SK-N-SH treated with all-trans-retinoic acid at 6 μM for 48 hours (cell line): Measurements from ENCODE around the gene HMBS.
A peak's percentile ranks its signal among the peaks of the same experiment; 100 is the strongest.

Source experiments
- ATAC-seq: fragments of 200-7000 bp; cut with Tn5 transposase; 3 replicates; pipeline ENCODE4 v1.9.1; 2020; ENCODE audit warnings: mild to moderate bottlenecking, moderate library complexity
- CREB5 ChIP-seq: fragments of 250-450 bp; sonication (Bioruptor Pico); IDR thresholded peaks from 2 replicates; pipeline ENCODE4 v1.5.1; 2020; ENCODE audit warnings: low read depth, mild to moderate bottlenecking, moderate library complexity
- CSDC2 ChIP-seq: fragments of 250-450 bp; sonication (Bioruptor Pico); IDR thresholded peaks from 2 replicates; pipeline ENCODE4 v1.5.0; 2020; ENCODE audit warnings: mild to moderate bottlenecking, moderate library complexity
- ESRRG ChIP-seq: fragments of 250-450 bp; sonication (Bioruptor Pico); IDR thresholded peaks from 2 replicates; pipeline ENCODE4 v1.6.1; 2021; ENCODE audit warnings: mild to moderate bottlenecking
- GLIS3 ChIP-seq: fragments of 250-450 bp; sonication (Bioruptor Pico); IDR thresholded peaks from 2 replicates; pipeline ENCODE4 v1.5.0; 2020; ENCODE audit warnings: mild to moderate bottlenecking, moderate library complexity
- ISL1 ChIP-seq: fragments of 250-450 bp; sonication (Bioruptor Pico); IDR thresholded peaks from 2 replicates; pipeline ENCODE4 v2.1.2; 2022; ENCODE audit warnings: mild to moderate bottlenecking, moderate library complexity
- OSR1 ChIP-seq: fragments of 250-450 bp; sonication (Bioruptor Pico); IDR thresholded peaks from 2 replicates; pipeline ENCODE4 v1.8.0; 2022; ENCODE audit warnings: moderate library complexity, mild to moderate bottlenecking, inconsistent platforms
- PATZ1 ChIP-seq: fragments of 250-450 bp; sonication (Bioruptor Pico); IDR thresholded peaks from 2 replicates; pipeline ENCODE4 v1.8.0; 2020; ENCODE audit warnings: mild to moderate bottlenecking, moderate library complexity, borderline replicate concordance
- PPARA ChIP-seq: fragments of 250-450 bp; sonication (Bioruptor Pico); IDR thresholded peaks from 2 replicates; pipeline ENCODE4 v1.5.0; 2020; ENCODE audit warnings: mild to moderate bottlenecking, borderline replicate concordance
- RARB ChIP-seq: fragments of 250-450 bp; sonication (Bioruptor Pico); IDR thresholded peaks from 2 replicates; pipeline ENCODE4 v1.8.0; 2021; ENCODE audit warnings: mild to moderate bottlenecking, moderate library complexity
- SNAI2 ChIP-seq: fragments of 250-450 bp; sonication (Bioruptor Pico); IDR thresholded peaks from 2 replicates; pipeline ENCODE4 v1.5.0; 2020; ENCODE audit warnings: mild to moderate bottlenecking, moderate library complexity
- TOX ChIP-seq: fragments of 250-450 bp; sonication (Bioruptor Pico); IDR thresholded peaks from 2 replicates; pipeline ENCODE4 v1.8.0; 2021; ENCODE audit warnings: mild to moderate bottlenecking, moderate library complexity, borderline replicate concordance
- TSHZ2 ChIP-seq: fragments of 250-450 bp; sonication (Bioruptor Pico); IDR thresholded peaks from 2 replicates; pipeline ENCODE4 v1.5.0; 2020; ENCODE audit warnings: mild to moderate bottlenecking, moderate library complexity
- ZC3H10 ChIP-seq: fragments of 250-450 bp; sonication (Bioruptor Pico); IDR thresholded peaks from 2 replicates; pipeline ENCODE4 v1.5.1; 2021; ENCODE audit warnings: mild to moderate bottlenecking, moderate library complexity
- ZFP3 ChIP-seq: fragments of 250-450 bp; sonication (Bioruptor Pico); IDR thresholded peaks from 2 replicates; pipeline ENCODE4 v1.5.0; 2020; ENCODE audit warnings: mild to moderate bottlenecking, moderate library complexity
- ZFP30 ChIP-seq: fragments of 450-650 bp; formaldehyde crosslinking; IDR thresholded peaks from 2 replicates; pipeline ENCODE4 v1.5.0; 2022; ENCODE audit warnings: mild to moderate bottlenecking, moderate library complexity
- ZNF565 ChIP-seq: fragments of 450-650 bp; formaldehyde crosslinking; conservative IDR thresholded peaks from 2 replicates; pipeline ENCODE4 v1.5.0; 2020; ENCODE audit warnings: low read depth, mild to moderate bottlenecking, moderate library complexity
- ZNF70 ChIP-seq: fragments of 450-650 bp; formaldehyde crosslinking; IDR thresholded peaks from 2 replicates; pipeline ENCODE4 v1.5.0; 2020; ENCODE audit warnings: mild to moderate bottlenecking, moderate library complexity
- ZNF8 ChIP-seq: fragments of 450-650 bp; formaldehyde crosslinking; IDR thresholded peaks from 2 replicates; pipeline ENCODE4 v1.5.0; 2020; ENCODE audit warnings: mild to moderate bottlenecking, moderate library complexity
- TF ChIP-seq, protein P1 (sequence below): fragments of 250-450 bp; sonication (Bioruptor Pico); IDR thresholded peaks from 2 replicates; pipeline ENCODE4 v1.5.1; 2021; ENCODE audit warnings: mild to moderate bottlenecking, moderate library complexity
- TF ChIP-seq, protein P2 (sequence below): fragments of 250-450 bp; sonication (Bioruptor Pico); IDR thresholded peaks from 2 replicates; pipeline ENCODE4 v1.8.0; 2021; ENCODE audit warnings: low read depth, mild to moderate bottlenecking, moderate library complexity, borderline replicate concordance

The HMBS gene

DNA sequence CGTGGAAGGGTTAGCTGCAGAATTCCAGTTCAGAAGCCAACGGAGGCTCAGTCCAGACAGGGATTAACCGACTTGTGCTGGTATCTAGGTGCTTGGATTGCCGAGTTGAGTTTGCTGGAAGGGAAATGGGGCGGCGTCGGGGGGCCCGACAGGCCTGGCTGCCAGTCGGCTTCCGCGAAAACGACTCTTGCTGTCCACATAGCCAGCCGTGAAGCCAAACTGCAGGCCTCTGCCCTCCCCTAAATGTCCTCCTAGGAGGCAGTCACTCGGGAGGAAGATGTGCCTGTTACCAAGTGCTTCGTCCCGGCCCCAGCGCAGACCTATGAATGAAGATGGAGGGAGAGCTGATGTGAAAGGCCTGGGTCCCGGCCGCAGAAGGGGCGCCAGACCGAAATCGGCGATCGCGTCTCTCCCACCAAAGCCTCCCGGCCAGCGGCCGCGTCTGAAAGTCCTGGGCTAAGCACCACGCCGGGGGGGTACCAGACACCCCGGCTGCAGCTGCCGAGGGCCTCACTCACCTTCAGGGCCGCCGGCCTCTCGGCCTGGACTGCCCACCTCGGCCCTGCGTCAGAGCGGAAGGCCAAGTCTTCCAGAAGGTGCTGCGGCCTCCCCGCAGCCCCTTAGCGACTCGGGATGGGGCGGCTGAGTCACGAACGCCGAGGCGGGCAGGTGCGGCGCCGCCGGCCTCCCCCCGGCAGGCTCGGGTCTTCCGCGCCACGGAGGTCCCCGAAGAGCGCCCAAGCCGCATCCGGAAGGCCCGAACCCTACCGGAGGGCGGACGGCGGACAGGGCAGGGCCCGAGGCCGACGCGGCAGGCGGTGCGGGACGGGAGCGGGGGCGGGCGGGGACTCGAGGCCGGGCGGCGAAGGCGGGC lies 9.5 kb downstream of the HMBS start:
- TF ChIP-seq, protein P1, sequence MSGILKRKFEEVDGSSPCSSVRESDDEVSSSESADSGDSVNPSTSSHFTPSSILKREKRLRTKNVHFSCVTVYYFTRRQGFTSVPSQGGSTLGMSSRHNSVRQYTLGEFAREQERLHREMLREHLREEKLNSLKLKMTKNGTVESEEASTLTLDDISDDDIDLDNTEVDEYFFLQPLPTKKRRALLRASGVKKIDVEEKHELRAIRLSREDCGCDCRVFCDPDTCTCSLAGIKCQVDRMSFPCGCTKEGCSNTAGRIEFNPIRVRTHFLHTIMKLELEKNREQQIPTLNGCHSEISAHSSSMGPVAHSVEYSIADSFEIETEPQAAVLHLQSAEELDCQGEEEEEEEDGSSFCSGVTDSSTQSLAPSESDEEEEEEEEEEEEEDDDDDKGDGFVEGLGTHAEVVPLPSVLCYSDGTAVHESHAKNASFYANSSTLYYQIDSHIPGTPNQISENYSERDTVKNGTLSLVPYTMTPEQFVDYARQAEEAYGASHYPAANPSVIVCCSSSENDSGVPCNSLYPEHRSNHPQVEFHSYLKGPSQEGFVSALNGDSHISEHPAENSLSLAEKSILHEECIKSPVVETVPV (CRISPR knock-in tag) = no peak
- TF ChIP-seq ZNF8 (CRISPR knock-in tag) = no peak
- TF ChIP-seq RARB (CRISPR knock-in tag) = no peak
- TF ChIP-seq ZC3H10 (CRISPR knock-in tag) = no peak
- no peak for TF ChIP-seq OSR1
- peak; percentile 24 for ATAC-seq

- peak; percentile 84 for ATAC-seq
- TF ChIP-seq ZNF565 (CRISPR knock-in tag) (no peak), ZC3H10 (CRISPR knock-in tag) (no peak), OSR1 (no peak), TOX (no peak), ZNF8 (CRISPR knock-in tag) (no peak), RARB (CRISPR knock-in tag) (no peak), SNAI2 (CRISPR knock-in tag) (no peak), ZNF70 (CRISPR knock-in tag) (no peak), PATZ1 (CRISPR knock-in tag) (no peak), PPARA (CRISPR knock-in tag) (no peak), CSDC2 (CRISPR knock-in tag) (no peak), ESRRG (CRISPR knock-in tag) (no peak), CREB5 (no peak), ZFP3 (CRISPR knock-in tag) (no peak), ZFP30 (CRISPR knock-in tag) (no peak), GLIS3 (CRISPR knock-in tag) (no peak), ISL1 (CRISPR knock-in tag) (no peak), TSHZ2 (CRISPR knock-in tag) (no peak)
- TF ChIP-seq, protein P1 (CRISPR knock-in tag) = no peak
- TF ChIP-seq, protein P2, sequence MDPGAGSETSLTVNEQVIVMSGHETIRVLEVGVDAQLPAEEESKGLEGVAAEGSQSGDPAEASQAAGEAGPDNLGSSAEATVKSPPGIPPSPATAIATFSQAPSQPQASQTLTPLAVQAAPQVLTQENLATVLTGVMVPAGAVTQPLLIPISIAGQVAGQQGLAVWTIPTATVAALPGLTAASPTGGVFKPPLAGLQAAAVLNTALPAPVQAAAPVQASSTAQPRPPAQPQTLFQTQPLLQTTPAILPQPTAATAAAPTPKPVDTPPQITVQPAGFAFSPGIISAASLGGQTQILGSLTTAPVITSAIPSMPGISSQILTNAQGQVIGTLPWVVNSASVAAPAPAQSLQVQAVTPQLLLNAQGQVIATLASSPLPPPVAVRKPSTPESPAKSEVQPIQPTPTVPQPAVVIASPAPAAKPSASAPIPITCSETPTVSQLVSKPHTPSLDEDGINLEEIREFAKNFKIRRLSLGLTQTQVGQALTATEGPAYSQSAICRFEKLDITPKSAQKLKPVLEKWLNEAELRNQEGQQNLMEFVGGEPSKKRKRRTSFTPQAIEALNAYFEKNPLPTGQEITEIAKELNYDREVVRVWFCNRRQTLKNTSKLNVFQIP (CRISPR knock-in tag) = no peak
Observed at GRCh38 chr11:119094816-119095065, 10.1 kb downstream of the HMBS start.
